Vagina (tissue), 2 donors: ENCODE results near the gene RANBP17. TPM values are rescaled to one million over a fixed set of nuclear protein-coding genes. Genes with fewer than 3 reads are reported as not detected.
"Not testable (repeated sequence)": the region's sequence is repeated elsewhere in the genome, so short reads cannot be mapped to it uniquely, and the experiment has no call there.

Experiments used
- DNase-seq, 2 donors: peaks; one replicate each; pipeline ENCODE4 v3.0.0-alpha.2; 2017; ENCODE audit errors: extremely low spot score in 2 of 2
- H3K27ac ChIP-seq: fragments of 200-600 bp; sonication (generic); one replicate; pipeline ENCODE4 v1.5.1; 2019
- H3K27me3 ChIP-seq: fragments of 200-600 bp; sonication (generic); one replicate; pipeline ENCODE4 v1.5.1; 2019
- H3K36me3 ChIP-seq, 2 donors: fragments of 200-600 bp; sonication (generic); one replicate each; pipeline ENCODE4 v1.5.1; 2017 to 2019
- H3K4me1 ChIP-seq: fragments of 200-600 bp; sonication (generic); one replicate; pipeline ENCODE4 v1.5.1; 2019
- H3K4me3 ChIP-seq, 2 donors: fragments of 200-600 bp; sonication (generic); 1 replicate in 1 of 2; 2 replicates in 1 of 2; pipeline ENCODE4 v1.5.1; 2016 to 2019
- H3K9me3 ChIP-seq: fragments of 200-600 bp; sonication (generic); one replicate; pipeline ENCODE4 v1.5.1; 2019
- CTCF ChIP-seq, 3 experiments: fragments of 450-650 bp in 2 of 3; fragments of 200-600 bp in 1 of 3; sonication (generic) in 1 of 3; IDR thresholded peaks; one replicate each; pipeline ENCODE4 v1.5.1; 2017 to 2019; ENCODE audit warnings: antibody characterized with exemption in 3 of 3, mild to moderate bottlenecking in 2 of 3, moderate library complexity in 2 of 3
- POLR2A ChIP-seq, 2 donors: fragments of 450-650 bp; IDR thresholded peaks; one replicate each; pipeline ENCODE4 v1.6.1; 2017; ENCODE audit warnings: antibody characterized with exemption in 2 of 2, mild to moderate bottlenecking in 2 of 2, moderate library complexity in 2 of 2
- POLR2AphosphoS5 ChIP-seq, 2 donors: sonication (generic); formaldehyde crosslinking; IDR thresholded peaks; one replicate each; pipeline ENCODE4 v1.9.0; 2017; ENCODE audit warnings: antibody characterized with exemption in 2 of 2, mild to moderate bottlenecking in 2 of 2, low read depth in 1 of 2; ENCODE audit not compliant: insufficient read depth in 1 of 2
- intact Hi-C: fragments of 100-400 bp; cut with DNase I; formaldehyde crosslinking; loops from one replicate; pipeline ENCODE4 v1.15.1; 2023
- total RNA-seq: library from RNA; depleted of rRNA; stranded (reverse); fragments of >200 nt; gene quantifications from one replicate; pipeline ENCODE4 v1.2.3, GENCODE V29; 2016

RANBP17 gene
- total RNA-seq, 1 donor from 2014 or later = 5.4 TPM

GRCh38 chr5:171288066-171288465 is 426.2 kb downstream of the RANBP17 start:
- Histone ChIP-seq H3K27ac (no peak overlapping the region), H3K36me3 (no peaks in the 10 kb centered on the region), H3K4me3 (no peak overlapping the region), H3K27me3 (no peaks in the 10 kb centered on the region), H3K4me1 (no peaks in the 10 kb centered on the region), H3K9me3 (no peaks in the 10 kb centered on the region)
- no peak for TF ChIP-seq POLR2AphosphoS5 (IDR thresholded peaks at IDR 0.05; ENCODE audit: insufficient read depth in 1 of 2, low read depth in 1 of 2)
- TF ChIP-seq POLR2A (IDR thresholded peaks at IDR 0.05) = no peak
- no peak for TF ChIP-seq CTCF (IDR thresholded peaks at IDR 0.05)
- intact Hi-C loops = no loop called here
- no peak for DNase-seq

GRCh38 chr5:171291371-171291770 is 429.6 kb downstream of the RANBP17 start:
- Histone ChIP-seq H3K27ac (no peak overlapping the region), H3K36me3 (no peaks in the 10 kb centered on the region), H3K9me3 (no peaks in the 10 kb centered on the region), H3K4me1 (no peaks in the 10 kb centered on the region), H3K4me3 (no peak overlapping the region), H3K27me3 (no peaks in the 10 kb centered on the region)
- DNase-seq = no peak
- intact Hi-C loops = no loop called here
- TF ChIP-seq POLR2A (IDR thresholded peaks at IDR 0.05) (no peak), CTCF (IDR thresholded peaks at IDR 0.05) (no peak), POLR2AphosphoS5 (IDR thresholded peaks at IDR 0.05; ENCODE audit: insufficient read depth in 1 of 2, low read depth in 1 of 2) (no peak)

- no peak for DNase-seq
- H3K27ac ChIP-seq = no peak overlapping the region
- intact Hi-C loops = no loop called here
- TF ChIP-seq POLR2A (IDR thresholded peaks at IDR 0.05) (no peak), POLR2AphosphoS5 (IDR thresholded peaks at IDR 0.05; ENCODE audit: insufficient read depth in 1 of 2, low read depth in 1 of 2) (no peak), CTCF (IDR thresholded peaks at IDR 0.05) (no peak)
- no peaks in the 10 kb centered on the region for H3K27me3 ChIP-seq
- H3K4me3 ChIP-seq = no peak overlapping the region
- H3K36me3 ChIP-seq = no peaks in the 10 kb centered on the region
- no peaks in the 10 kb centered on the region for H3K4me1 ChIP-seq
- H3K9me3 ChIP-seq = no peaks in the 10 kb centered on the region
These were observed 433.5 kb downstream of the RANBP17 start for GRCh38 chr5:171295299-171295698.

GRCh38 chr5:171295801-171296200 is 434.0 kb downstream of the RANBP17 start:
- H3K4me1 ChIP-seq = no peaks in the 10 kb centered on the region
- H3K4me3 ChIP-seq = no peak overlapping the region
- intact Hi-C loops = no loop called here
- H3K27ac ChIP-seq = no peak overlapping the region
- no peaks in the 10 kb centered on the region for H3K9me3 ChIP-seq
- no peaks in the 10 kb centered on the region for H3K36me3 ChIP-seq
- DNase-seq = no peak
- no peak for TF ChIP-seq POLR2A (IDR thresholded peaks at IDR 0.05)
- no peak for TF ChIP-seq CTCF (IDR thresholded peaks at IDR 0.05)
- no peak for TF ChIP-seq POLR2AphosphoS5 (IDR thresholded peaks at IDR 0.05; ENCODE audit: insufficient read depth in 1 of 2, low read depth in 1 of 2)
- H3K27me3 ChIP-seq = no peaks in the 10 kb centered on the region

GRCh38 chr5:171297941-171298340 is 436.1 kb downstream of the RANBP17 start:
- intact Hi-C loops, DNase-seq, H3K27me3 ChIP-seq, H3K27ac ChIP-seq, H3K9me3 ChIP-seq, H3K36me3 ChIP-seq, H3K4me1 ChIP-seq, H3K4me3 ChIP-seq: not testable (repeated sequence)

GRCh38 chr5:171299228-171299627 is 437.4 kb downstream of the RANBP17 start:
- intact Hi-C loops = no loop called here
- Histone ChIP-seq H3K9me3 (no peaks in the 10 kb centered on the region), H3K27me3 (no peaks in the 10 kb centered on the region), H3K27ac (no peak overlapping the region), H3K36me3 (no peaks in the 10 kb centered on the region), H3K4me3 (no peak overlapping the region), H3K4me1 (no peaks in the 10 kb centered on the region)
- DNase-seq = no peak
- no peak for TF ChIP-seq CTCF (IDR thresholded peaks at IDR 0.05)
- no peak for TF ChIP-seq POLR2AphosphoS5 (IDR thresholded peaks at IDR 0.05; ENCODE audit: insufficient read depth in 1 of 2, low read depth in 1 of 2)
- TF ChIP-seq POLR2A (IDR thresholded peaks at IDR 0.05) = no peak
